Neuron (in vitro differentiated cells): Measurements from ENCODE around the gene WNT4.
A peak's percentile ranks its signal among the peaks of the same experiment; 100 is the strongest.

Experiments used
- H2AFZ ChIP-seq: one replicate; pipeline ENCODE4 v1.6.1; 2013; ENCODE audit warnings: low read depth, mild to moderate bottlenecking, inconsistent platforms, low read length, moderate library complexity
- H3K27me3 ChIP-seq: one replicate; pipeline ENCODE4 v1.6.1; 2013; ENCODE audit warnings: low read length; ENCODE audit not compliant: insufficient read depth
- H3K36me3 ChIP-seq: one replicate; pipeline ENCODE4 v1.6.1; 2013; ENCODE audit warnings: low read length; ENCODE audit not compliant: insufficient read depth
- H3K4me1 ChIP-seq: one replicate; pipeline ENCODE4 v1.6.1; 2013; ENCODE audit warnings: low read length; ENCODE audit not compliant: insufficient read depth
- H3K4me3 ChIP-seq: 2 replicates; pipeline ENCODE4 v1.5.1; 2013; ENCODE audit warnings: mild to moderate bottlenecking, low read length, moderate library complexity
- H3K9me3 ChIP-seq: one replicate; pipeline ENCODE4 v1.6.1; 2013; ENCODE audit warnings: low read length

Gene WNT4

GRCh38 chr1:22155517-22155916 is 12.6 kb upstream of the WNT4 start:
- no peaks in the 10 kb centered on the region for H3K9me3 ChIP-seq
- H3K27me3 ChIP-seq: peaks cover 15% of the 10 kb centered on the region
- H3K4me3 ChIP-seq: no peak overlapping the region
- no peak overlapping the region for H2AFZ ChIP-seq
- no peaks in the 10 kb centered on the region for H3K4me1 ChIP-seq
- H3K36me3 ChIP-seq: no peaks in the 10 kb centered on the region

- Histone ChIP-seq H2AFZ (no peak overlapping the region), H3K4me1 (no peaks in the 10 kb centered on the region)
Observed at GRCh38 chr1:22154626-22155025, 11.7 kb upstream of the WNT4 start.

DNA sequence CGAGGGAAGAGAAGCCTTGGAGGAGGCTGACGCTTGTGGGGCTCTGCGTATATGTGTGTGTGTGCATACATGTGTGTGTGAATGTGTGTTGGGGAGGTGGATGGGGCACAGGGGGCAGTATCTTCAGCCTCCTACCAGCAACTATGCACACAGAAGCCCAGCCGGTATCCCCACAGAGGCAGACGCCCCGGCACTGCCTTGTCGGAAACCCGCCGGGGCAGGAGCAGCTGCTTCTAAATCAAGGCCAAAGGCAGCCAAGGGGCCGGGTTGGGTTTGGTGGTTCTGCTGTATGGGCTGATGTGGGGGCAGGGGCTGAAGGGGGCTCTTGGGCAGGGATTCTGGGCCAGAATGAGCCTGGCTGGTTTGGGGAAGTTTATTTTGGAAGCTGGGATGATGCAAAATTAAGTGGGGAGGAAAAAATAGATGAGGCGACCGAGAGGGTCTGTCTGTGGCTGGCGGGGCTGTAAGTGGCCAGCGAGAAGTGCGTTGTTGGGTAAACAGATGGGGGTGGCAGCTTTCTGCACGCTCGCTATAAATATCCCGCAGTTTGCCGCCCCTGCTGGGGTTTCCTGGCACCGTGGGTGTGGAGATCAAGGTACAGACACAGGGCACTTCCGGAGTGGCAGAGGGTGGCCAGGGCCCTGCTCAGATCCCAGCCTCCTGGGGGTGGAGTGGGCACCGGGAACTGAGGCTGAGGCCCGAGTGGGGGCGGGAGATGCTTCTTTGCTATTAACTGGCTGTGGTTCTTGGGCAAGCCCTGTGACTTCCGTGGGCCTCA is 11.0 kb upstream of the WNT4 start:
- no peak overlapping the region for H3K4me3 ChIP-seq
- H3K4me1 ChIP-seq: no peaks in the 10 kb centered on the region
- H3K9me3 ChIP-seq: no peaks in the 10 kb centered on the region
- H3K36me3 ChIP-seq: no peaks in the 10 kb centered on the region
- H3K27me3 ChIP-seq: peaks cover 15% of the 10 kb centered on the region
- no peak overlapping the region for H2AFZ ChIP-seq

More at GRCh38 chr1:22154626-22155025, 11.7 kb upstream of the WNT4 start:
- Histone ChIP-seq H3K36me3 (no peaks in the 10 kb centered on the region), H3K9me3 (no peaks in the 10 kb centered on the region), H3K27me3 (peaks cover 15% of the 10 kb centered on the region), H3K4me3 (no peak overlapping the region)

DNA sequence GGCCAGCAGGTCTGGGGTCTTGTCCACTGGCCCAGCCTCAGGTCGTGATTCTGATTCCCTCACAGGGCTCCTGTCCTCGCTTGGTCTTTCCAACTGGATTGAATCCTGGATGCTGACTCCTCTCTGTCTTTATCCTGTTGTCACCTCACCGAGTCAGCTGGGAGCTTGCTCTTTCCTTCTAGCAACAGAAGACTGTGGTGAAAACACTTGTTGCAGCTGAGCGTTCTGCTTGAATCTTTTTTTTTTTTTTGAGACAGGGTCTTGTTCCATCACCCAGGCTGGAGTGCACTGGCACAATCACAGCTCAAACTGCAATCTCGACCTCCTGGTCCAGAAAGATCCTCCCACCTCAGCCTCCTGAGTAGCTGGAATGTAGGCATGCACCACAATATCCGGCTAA is 8.0 kb upstream of the WNT4 start:
- Histone ChIP-seq H2AFZ (no peak overlapping the region), H3K4me3 (no peak overlapping the region), H3K9me3 (no peaks in the 10 kb centered on the region), H3K36me3 (no peaks in the 10 kb centered on the region), H3K4me1 (no peaks in the 10 kb centered on the region), H3K27me3 (peaks cover 15% of the 10 kb centered on the region)

GRCh38 chr1:22142315-22143064 is 407 bp downstream of the WNT4 start:
- H2AFZ ChIP-seq: no peak overlapping the region
- H3K4me3 ChIP-seq: peak overlapping the region; percentile 40
- H3K4me1 ChIP-seq: peaks cover 20% of the 10 kb centered on the region
- no peaks in the 10 kb centered on the region for H3K36me3 ChIP-seq
- no peaks in the 10 kb centered on the region for H3K9me3 ChIP-seq
- H3K27me3 ChIP-seq: peaks cover 35% of the 10 kb centered on the region

DNA sequence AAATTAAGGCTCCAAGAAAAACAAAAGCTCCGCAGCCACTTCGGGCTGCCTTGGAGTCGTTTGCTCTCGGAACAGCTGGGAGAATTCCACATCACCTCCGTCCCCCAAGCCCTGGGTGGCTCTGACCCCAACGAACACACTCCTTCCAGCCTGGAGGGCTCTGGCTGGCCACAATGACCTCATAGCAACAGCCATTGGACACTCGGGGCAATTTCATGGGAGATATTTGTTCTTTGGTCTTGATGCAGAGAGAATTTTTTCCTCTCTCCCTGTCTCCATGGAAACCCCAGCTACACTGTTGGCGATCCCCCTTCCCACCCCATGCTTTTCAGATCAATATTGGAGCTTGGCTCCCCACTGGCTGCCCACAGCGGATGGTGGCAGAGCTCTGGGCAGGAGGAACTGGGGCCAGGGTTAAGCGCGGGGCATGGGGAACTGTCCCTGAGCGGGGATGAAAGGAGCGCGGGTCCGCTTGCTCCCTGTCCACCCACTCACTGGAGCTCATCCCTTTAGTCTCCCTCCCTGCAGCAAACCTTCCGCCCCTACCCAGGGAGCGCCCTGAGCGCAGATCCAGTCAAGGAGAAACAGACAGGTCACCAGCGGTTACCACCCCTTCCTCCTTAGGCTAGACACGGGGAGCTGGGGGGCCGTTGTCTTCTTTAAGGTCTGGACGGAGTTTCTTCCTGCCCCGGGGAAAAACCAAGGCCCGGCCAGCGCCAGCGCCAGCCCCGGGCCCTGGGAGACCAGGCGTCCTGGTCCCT is 1.2 kb downstream of the WNT4 start:
- peak overlapping the region; percentile 40 for H3K4me3 ChIP-seq
- H3K4me1 ChIP-seq: peaks cover 27% of the 10 kb centered on the region
- H3K36me3 ChIP-seq: no peaks in the 10 kb centered on the region
- H3K9me3 ChIP-seq: no peaks in the 10 kb centered on the region
- no peak overlapping the region for H2AFZ ChIP-seq
- peaks cover 36% of the 10 kb centered on the region for H3K27me3 ChIP-seq

DNA sequence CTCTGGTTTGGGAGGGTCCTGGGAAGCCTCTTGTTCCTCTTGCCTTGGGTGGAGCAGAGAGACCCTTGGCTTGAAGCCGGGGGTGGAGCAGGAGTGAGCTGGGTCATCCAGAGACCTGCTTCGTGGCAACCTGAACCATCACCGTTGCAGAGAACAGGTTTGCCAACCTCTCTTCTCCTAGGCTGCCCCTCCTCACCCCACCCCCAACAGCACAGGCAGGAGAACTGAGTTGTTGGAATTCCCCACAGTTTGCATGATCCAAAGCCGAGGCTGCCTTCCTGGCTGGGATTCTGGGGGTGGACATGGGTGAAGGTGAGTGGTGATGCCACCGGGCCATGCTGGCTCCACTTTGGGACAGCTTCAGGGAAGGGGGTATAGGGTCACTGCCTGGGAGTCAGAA is 2.2 kb downstream of the WNT4 start:
- H3K4me1 ChIP-seq: peaks cover 29% of the 10 kb centered on the region
- H3K4me3 ChIP-seq: no peak overlapping the region
- H3K27me3 ChIP-seq: peaks cover 36% of the 10 kb centered on the region
- H2AFZ ChIP-seq: no peak overlapping the region
- H3K36me3 ChIP-seq: no peaks in the 10 kb centered on the region
- no peaks in the 10 kb centered on the region for H3K9me3 ChIP-seq

GRCh38 chr1:22139817-22140216 is 3.1 kb downstream of the WNT4 start:
- H3K9me3 ChIP-seq: no peaks in the 10 kb centered on the region
- H2AFZ ChIP-seq: no peak overlapping the region
- H3K36me3 ChIP-seq: no peaks in the 10 kb centered on the region
- peaks cover 29% of the 10 kb centered on the region for H3K4me1 ChIP-seq
- no peak overlapping the region for H3K4me3 ChIP-seq
- peaks cover 31% of the 10 kb centered on the region for H3K27me3 ChIP-seq

- no peak overlapping the region for H2AFZ ChIP-seq
- H3K27me3 ChIP-seq: peaks cover 29% of the 10 kb centered on the region
- no peaks in the 10 kb centered on the region for H3K36me3 ChIP-seq
- H3K9me3 ChIP-seq: no peaks in the 10 kb centered on the region
- peaks cover 29% of the 10 kb centered on the region for H3K4me1 ChIP-seq
- H3K4me3 ChIP-seq: no peak overlapping the region
Observed at GRCh38 chr1:22139066-22139594, 3.8 kb downstream of the WNT4 start.

DNA sequence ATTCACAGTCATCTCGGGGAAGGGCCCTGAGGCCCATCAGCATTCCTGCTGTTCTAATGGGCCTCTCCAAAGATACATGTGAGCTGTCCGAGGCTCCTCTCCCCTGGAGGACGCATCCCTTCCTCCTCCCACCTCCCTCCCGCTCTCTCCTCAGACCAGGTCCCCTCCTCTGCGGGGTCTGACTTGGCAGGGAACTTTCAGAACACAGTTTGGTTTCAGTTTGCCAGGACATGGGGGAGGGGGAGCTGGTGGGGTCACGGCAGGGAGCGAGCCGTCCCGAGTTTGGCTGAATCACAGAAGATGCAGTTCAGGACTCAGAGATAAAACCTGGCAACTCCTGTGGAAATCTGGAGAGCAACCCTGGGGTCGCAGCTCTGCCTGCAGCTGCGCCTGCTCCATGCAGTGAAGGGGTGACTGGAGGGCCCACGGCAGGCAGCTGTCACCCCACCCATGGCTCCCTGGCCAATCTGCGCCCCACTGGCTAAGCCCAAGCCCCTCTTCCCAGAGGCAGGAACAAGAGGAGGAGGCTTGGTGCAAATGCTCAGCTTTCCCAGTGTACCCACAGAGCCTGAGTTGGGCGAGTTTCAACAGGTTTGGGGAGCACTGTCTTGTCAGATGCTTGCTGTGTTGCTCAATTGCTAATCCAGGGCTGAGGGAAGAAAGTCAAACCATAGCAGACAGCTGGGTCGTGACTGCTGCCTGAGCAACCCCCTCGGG is 5.7 kb downstream of the WNT4 start:
- H3K4me1 ChIP-seq: peaks cover 28% of the 10 kb centered on the region
- H3K27me3 ChIP-seq: peaks cover 30% of the 10 kb centered on the region
- H3K4me3 ChIP-seq: no peak overlapping the region
- no peaks in the 10 kb centered on the region for H3K9me3 ChIP-seq
- no peak overlapping the region for H2AFZ ChIP-seq
- no peaks in the 10 kb centered on the region for H3K36me3 ChIP-seq

DNA sequence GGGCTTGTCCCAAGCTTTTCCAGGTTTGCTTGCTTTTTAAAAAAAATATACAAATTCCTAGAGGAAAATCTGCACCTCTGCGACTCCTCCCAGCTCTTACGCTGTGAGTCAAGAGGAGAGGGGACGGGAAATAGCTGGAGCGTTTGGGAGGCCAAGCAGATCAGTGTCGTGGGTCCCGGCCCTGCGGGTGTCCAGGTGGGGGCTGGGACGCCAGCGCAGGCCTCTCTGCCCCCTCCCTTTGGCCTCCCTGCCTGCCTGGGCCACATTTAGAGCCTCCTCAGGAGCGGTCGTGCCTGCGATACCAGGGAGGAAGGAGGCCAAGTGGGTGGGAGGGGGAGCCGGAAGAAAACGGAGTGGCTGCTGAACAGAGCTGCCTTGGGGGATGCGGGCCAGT is 9.0 kb downstream of the WNT4 start:
- H3K27me3 ChIP-seq: peaks cover 21% of the 10 kb centered on the region
- no peak overlapping the region for H2AFZ ChIP-seq
- H3K4me3 ChIP-seq: no peak overlapping the region
- H3K9me3 ChIP-seq: no peaks in the 10 kb centered on the region
- H3K36me3 ChIP-seq: no peaks in the 10 kb centered on the region
- H3K4me1 ChIP-seq: peaks cover 11% of the 10 kb centered on the region

DNA sequence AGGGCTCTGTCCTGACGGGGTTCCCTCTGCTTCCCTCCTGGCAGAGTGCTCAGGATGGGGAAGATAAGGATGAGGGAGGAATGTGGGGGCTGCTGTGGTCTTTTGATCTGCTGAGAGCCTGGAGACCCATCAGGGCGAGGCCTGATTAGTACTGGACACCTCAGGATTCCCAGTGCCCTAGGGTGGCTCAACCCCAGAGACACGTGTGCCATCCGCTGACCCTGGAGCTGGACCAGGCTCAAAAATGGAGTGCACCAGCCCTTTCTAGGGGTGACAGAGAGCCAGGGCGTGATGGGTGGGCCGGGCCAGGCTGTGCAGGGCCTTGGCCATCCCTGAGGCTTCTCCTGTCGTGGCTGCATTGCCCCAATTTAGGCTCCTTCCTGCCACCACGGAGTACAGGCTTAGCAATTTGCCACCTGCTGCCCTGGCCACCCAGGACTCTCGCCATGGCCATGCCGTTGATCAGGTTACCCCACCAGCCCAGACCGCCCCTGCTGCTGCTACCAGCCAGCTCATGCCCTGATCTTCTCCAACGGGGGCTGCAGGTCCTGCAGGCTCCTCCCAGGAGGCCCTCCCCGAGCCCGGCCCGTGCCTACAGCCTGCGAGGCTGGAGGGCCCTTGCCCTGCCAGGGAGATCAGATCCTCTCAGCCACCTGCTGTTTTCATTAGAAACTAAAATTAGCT is 9.5 kb downstream of the WNT4 start:
- no peak overlapping the region for H2AFZ ChIP-seq
- H3K27me3 ChIP-seq: peaks cover 21% of the 10 kb centered on the region
- no peaks in the 10 kb centered on the region for H3K9me3 ChIP-seq
- H3K4me3 ChIP-seq: no peak overlapping the region
- H3K4me1 ChIP-seq: peaks cover 11% of the 10 kb centered on the region
- H3K36me3 ChIP-seq: no peaks in the 10 kb centered on the region
